ENCODE results near the gene RSPH3.
"Not testable (repeated sequence)": the region's sequence is repeated elsewhere in the genome, so short reads cannot be mapped to it uniquely, and the experiment has no call there.

RSPH3 gene

GRCh38 chr6:159008656-159009288 lies 8.8 kb upstream of the RSPH3 start:
- no peak overlapping the region; the same call in 1 of the 2 replicates for H3K4me3 ChIP-seq (ENCODE audit: low read length)
- TF ChIP-seq ZNF274 (IDR thresholded peaks at IDR 0.05; ENCODE audit: low read depth, low read length): no peak

- TF ChIP-seq ZNF274 (IDR thresholded peaks at IDR 0.05; ENCODE audit: low read depth, low read length): no peak
- no peak overlapping the region for H3K4me3 ChIP-seq (ENCODE audit: low read length)
These were observed 7.5 kb upstream of the RSPH3 start for GRCh38 chr6:159007510-159007909.

GRCh38 chr6:159005436-159005835 lies 5.4 kb upstream of the RSPH3 start:
- TF ChIP-seq ZNF274 (IDR thresholded peaks at IDR 0.05; ENCODE audit: low read depth, low read length): no peak
- H3K4me3 ChIP-seq (ENCODE audit: low read length): no peak overlapping the region

- no peak overlapping the region for H3K4me3 ChIP-seq (ENCODE audit: low read length)
- TF ChIP-seq ZNF274 (IDR thresholded peaks at IDR 0.05; ENCODE audit: low read depth, low read length): no peak
These were observed 4.6 kb upstream of the RSPH3 start for GRCh38 chr6:159004592-159004991.

- TF ChIP-seq ZNF274 (IDR thresholded peaks at IDR 0.05; ENCODE audit: low read depth, low read length): no peak
These were observed 2.6 kb upstream of the RSPH3 start for GRCh38 chr6:159002432-159003155.

GRCh38 chr6:158999154-158999665 lies 792 bp downstream of the RSPH3 start:
- TF ChIP-seq ZNF274 (IDR thresholded peaks at IDR 0.05; ENCODE audit: low read depth, low read length): no peak
- peak overlapping the region; percentile 66 for H3K4me3 ChIP-seq (ENCODE audit: low read length)

More at GRCh38 chr6:159002432-159003155, 2.6 kb upstream of the RSPH3 start:
- no peak overlapping the region for H3K4me3 ChIP-seq (ENCODE audit: low read length)

GRCh38 chr6:158996856-158997255 lies 3.1 kb downstream of the RSPH3 start:
- no peak overlapping the region for H3K4me3 ChIP-seq (ENCODE audit: low read length)

GRCh38 chr6:158993639-158994038 lies 6.4 kb downstream of the RSPH3 start:
- H3K4me3 ChIP-seq (ENCODE audit: low read length): no peak overlapping the region
- no peak for TF ChIP-seq ZNF274 (IDR thresholded peaks at IDR 0.05; ENCODE audit: low read depth, low read length)

More at GRCh38 chr6:158996856-158997255, 3.1 kb downstream of the RSPH3 start:
- TF ChIP-seq ZNF274 (IDR thresholded peaks at IDR 0.05; ENCODE audit: low read depth, low read length): no peak

- H3K4me3 ChIP-seq (ENCODE audit: low read length): no peak overlapping the region
- no peak for TF ChIP-seq ZNF274 (IDR thresholded peaks at IDR 0.05; ENCODE audit: low read depth, low read length)
These were observed 8.8 kb downstream of the RSPH3 start for GRCh38 chr6:158991017-158991723.

GRCh38 chr6:158989711-158990110 lies 10.3 kb downstream of the RSPH3 start:
- H3K4me3 ChIP-seq (ENCODE audit: low read length): not testable (repeated sequence)

- no peak overlapping the region for H3K4me3 ChIP-seq (ENCODE audit: low read length)
- no peak for TF ChIP-seq ZNF274 (IDR thresholded peaks at IDR 0.05; ENCODE audit: low read depth, low read length)
These were observed 11.5 kb downstream of the RSPH3 start for GRCh38 chr6:158988477-158988876.

- no peak for TF ChIP-seq ZNF274 (IDR thresholded peaks at IDR 0.05; ENCODE audit: low read depth, low read length)
- no peak overlapping the region for H3K4me3 ChIP-seq (ENCODE audit: low read length)
These were observed 12.3 kb downstream of the RSPH3 start for GRCh38 chr6:158987657-158988056.

GRCh38 chr6:158978757-158979156 lies 21.2 kb downstream of the RSPH3 start:
- no peak for TF ChIP-seq ZNF274 (IDR thresholded peaks at IDR 0.05; ENCODE audit: low read depth, low read length)

GRCh38 chr6:158977382-158977781 lies 22.6 kb downstream of the RSPH3 start:
- H3K4me3 ChIP-seq (ENCODE audit: low read length): no peak overlapping the region
- TF ChIP-seq ZNF274 (IDR thresholded peaks at IDR 0.05; ENCODE audit: low read depth, low read length): no peak

More at GRCh38 chr6:158978757-158979156, 21.2 kb downstream of the RSPH3 start:
- H3K4me3 ChIP-seq (ENCODE audit: low read length): no peak overlapping the region
